HG03159 (cell line): ENCODE results near the gene CSTB.

ENCODE experiments used
- ATAC-seq: cut with Tn5 transposase; IDR thresholded peaks from one replicate; pipeline ENCODE4 v1.9.1; 2021; ENCODE audit warnings: mild to moderate bottlenecking, moderate library complexity; ENCODE audit not compliant: unreplicated experiment

CSTB gene

GRCh38 chr21:43769325-43769958, 6.7 kb downstream of the CSTB start:
- ATAC-seq = no peak

GRCh38 chr21:43768868-43769167, 7.3 kb downstream of the CSTB start:
- no peak for ATAC-seq

- ATAC-seq = no peak
These were observed 7.9 kb downstream of the CSTB start for GRCh38 chr21:43767984-43768867.

- ATAC-seq = no peak
These were observed 8.6 kb downstream of the CSTB start for GRCh38 chr21:43767498-43767983.

GRCh38 chr21:43766734-43767497, 9.2 kb downstream of the CSTB start:
- ATAC-seq = no peak

- no peak for ATAC-seq
These were observed 11.3 kb downstream of the CSTB start for GRCh38 chr21:43764576-43765495.

- no peak for ATAC-seq
These were observed 12.1 kb downstream of the CSTB start for GRCh38 chr21:43763901-43764523.

GRCh38 chr21:43762303-43763128, 13.6 kb downstream of the CSTB start:
- ATAC-seq = no peak

GRCh38 chr21:43761886-43762285, 14.2 kb downstream of the CSTB start:
- ATAC-seq = no peak

- no peak for ATAC-seq
These were observed 15.6 kb downstream of the CSTB start for GRCh38 chr21:43760391-43760958.

- ATAC-seq = no peak
These were observed 16.5 kb downstream of the CSTB start for GRCh38 chr21:43759651-43760050.

GRCh38 chr21:43758811-43759210, 17.3 kb downstream of the CSTB start:
- no peak for ATAC-seq

GRCh38 chr21:43758111-43758641, 17.9 kb downstream of the CSTB start:
- no peak for ATAC-seq

GRCh38 chr21:43757601-43758000, 18.5 kb downstream of the CSTB start:
- ATAC-seq = no peak

GRCh38 chr21:43755820-43756594, 20.1 kb downstream of the CSTB start:
- no peak for ATAC-seq

GRCh38 chr21:43754948-43755781, 20.9 kb downstream of the CSTB start:
- ATAC-seq = no peak

GRCh38 chr21:43753439-43753799, 22.7 kb downstream of the CSTB start:
- ATAC-seq = no peak
